GM13976 (cell line): ENCODE measurements around the gene URM1.
"Not testable (repeated sequence)": the region's sequence is repeated elsewhere in the genome, so short reads cannot be mapped to it uniquely, and the experiment has no call there.

Source experiments
- DNase-seq: peaks from one replicate; pipeline ENCODE4 v3.0.0; 2012; ENCODE audit warnings: low spot score
- in situ Hi-C: fragments of 300-500 bp; cut with MboI; formaldehyde crosslinking; loops from one replicate; pipeline ENCODE4 v1.12.0; 2022; ENCODE audit warnings: low sequenced_read_pairs, mixed read lengths, inconsistent platforms; ENCODE audit not compliant: unreplicated experiment
- TF ChIP-seq, protein P1 (sequence below): IDR thresholded peaks from 2 replicates; pipeline ENCODE4 v1.5.1; 2012; ENCODE audit warnings: borderline replicate concordance, mild to moderate bottlenecking; ENCODE audit not compliant: insufficient read depth; ENCODE audit errors: extremely low read depth, missing control alignments, control extremely low read depth

The URM1 gene

DNA sequence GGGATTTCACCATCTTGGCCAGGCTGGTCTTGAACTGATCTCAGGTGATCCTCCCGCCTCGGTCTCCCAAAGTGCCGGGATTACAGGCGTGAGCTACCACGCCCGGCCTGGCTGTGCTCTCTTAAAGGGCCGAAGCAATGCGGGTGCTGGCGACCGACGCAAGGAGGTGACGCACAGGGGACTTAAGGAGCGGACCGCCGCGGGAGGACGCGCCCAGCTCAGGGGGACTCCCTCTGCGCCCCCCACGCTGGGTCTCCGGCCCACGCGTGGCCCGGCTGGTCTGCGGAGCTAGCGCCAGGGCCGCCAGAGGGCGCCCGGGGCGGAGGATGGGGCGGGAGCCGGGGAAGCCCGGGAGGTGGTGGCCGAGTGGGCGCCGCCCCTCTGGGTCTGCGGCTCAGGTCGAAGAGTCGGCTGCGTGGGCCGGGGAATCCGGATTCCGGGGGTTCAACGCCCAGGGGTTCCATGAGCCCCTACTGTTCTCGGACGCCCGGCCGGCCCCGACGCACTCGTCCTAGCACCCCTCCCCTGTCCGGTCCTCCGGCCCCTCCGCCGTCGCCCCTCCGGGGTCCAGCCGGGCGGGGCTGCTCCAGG is 49.0 kb downstream of the URM1 start:
- TF ChIP-seq, protein P1, sequence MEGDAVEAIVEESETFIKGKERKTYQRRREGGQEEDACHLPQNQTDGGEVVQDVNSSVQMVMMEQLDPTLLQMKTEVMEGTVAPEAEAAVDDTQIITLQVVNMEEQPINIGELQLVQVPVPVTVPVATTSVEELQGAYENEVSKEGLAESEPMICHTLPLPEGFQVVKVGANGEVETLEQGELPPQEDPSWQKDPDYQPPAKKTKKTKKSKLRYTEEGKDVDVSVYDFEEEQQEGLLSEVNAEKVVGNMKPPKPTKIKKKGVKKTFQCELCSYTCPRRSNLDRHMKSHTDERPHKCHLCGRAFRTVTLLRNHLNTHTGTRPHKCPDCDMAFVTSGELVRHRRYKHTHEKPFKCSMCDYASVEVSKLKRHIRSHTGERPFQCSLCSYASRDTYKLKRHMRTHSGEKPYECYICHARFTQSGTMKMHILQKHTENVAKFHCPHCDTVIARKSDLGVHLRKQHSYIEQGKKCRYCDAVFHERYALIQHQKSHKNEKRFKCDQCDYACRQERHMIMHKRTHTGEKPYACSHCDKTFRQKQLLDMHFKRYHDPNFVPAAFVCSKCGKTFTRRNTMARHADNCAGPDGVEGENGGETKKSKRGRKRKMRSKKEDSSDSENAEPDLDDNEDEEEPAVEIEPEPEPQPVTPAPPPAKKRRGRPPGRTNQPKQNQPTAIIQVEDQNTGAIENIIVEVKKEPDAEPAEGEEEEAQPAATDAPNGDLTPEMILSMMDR = peak; percentile 92
- in situ Hi-C loops = no loop called here
- peak; percentile 95 for DNase-seq

DNA sequence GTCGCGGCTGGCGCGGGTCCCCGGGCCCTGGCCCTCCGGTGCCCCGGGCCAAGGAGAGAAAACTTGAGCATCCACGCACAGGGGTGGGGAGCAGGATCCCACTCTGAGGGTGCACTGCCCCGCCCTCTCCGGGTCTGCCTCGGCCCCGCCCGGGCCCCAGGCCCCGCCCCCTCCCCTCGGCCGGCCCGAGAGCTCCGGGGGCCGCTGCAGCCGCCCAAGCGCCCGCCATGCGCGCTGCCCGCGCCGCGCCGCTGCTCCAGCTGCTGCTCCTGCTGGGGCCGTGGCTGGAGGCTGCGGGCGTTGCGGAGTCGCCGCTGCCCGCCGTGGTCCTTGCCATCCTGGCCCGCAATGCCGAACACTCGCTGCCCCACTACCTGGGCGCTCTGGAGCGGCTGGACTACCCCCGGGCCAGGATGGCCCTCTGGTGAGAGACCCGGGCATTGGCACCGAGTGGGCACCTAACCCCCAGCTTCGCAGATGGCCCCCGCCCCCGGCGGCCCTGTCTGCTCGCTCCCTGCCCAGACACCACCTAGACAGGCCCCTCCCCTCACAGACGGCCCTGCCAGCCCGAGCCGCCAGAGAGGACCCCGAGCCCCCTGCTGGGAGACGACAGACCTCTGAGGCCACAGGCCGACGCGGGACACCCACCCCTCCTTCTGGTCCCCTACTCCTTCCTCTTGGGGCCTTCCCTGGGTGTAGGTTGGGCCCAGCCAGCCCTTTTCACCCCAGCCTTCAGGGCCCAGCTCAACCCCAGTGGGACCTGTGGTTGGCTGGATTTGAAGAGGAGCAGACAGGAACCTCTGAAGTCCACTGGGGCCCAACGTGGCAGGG is 49.7 kb downstream of the URM1 start, which contains the start of gene CERCAM:
TSS of gene CERCAM (plus strand) at position 207 of the 831 bp plus-strand sequence. CDS start at position 228, 21 bp downstream.
- in situ Hi-C loops = no loop called here
- DNase-seq = peak; percentile 92
- TF ChIP-seq, protein P1 = no peak

GRCh38 chr9:128421482-128421996 is 50.4 kb downstream of the URM1 start:
- in situ Hi-C loops = no loop called here
- no peak for DNase-seq
- TF ChIP-seq, protein P1 = no peak

DNA sequence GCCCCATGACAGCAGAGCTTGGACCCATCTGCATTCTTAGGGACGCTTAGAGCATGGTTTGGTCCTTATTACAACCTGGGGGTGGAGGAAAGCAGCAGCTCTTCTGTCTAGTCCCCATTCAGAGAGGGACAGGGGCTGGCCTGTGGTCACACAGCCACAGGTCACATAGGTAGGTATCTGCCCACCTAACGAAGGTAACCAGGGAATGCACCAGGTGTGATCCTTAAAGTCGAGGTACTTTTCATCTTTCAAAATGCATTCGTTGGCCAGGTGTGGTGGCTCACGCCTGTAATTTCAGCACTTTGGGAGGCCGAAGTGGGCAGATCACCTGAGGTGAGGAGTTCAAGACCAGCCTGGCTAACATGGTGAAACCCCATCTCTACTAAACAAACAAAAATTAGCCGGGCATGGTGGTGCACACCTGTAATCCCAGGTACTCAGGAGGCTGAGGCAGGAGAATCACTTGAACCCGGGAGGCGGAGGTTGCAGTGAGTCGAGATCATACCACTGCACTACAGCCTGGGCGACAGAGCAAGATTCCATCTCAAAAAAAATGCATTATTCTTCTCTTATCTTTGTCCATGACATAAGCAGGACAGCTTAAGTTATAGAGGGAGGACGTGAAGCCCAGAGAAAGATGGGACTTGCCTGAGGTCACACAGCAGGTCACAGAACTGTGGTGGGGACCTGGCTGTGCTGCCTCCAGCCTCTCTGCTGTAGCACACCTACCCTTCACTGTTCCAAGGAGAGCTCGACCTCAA is 51.0 kb downstream of the URM1 start:
- DNase-seq, in situ Hi-C loops: not testable (repeated sequence)

DNA sequence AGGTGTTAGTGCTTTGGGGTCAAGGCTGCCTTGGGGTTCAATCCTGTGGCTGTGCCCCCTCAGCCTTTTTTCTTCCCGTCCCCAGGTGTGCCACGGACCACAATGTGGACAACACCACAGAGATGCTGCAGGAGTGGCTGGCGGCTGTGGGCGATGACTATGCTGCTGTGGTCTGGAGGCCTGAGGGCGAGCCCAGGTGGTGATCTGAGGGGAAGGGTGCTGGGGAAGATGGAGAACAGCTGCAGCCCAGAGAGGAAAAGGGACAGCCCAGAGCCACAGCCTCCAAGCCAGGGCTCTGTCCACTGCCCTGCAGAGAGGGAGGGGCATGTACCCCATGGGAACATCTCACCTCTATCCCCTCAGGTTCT is 51.6 kb downstream of the URM1 start:
- DNase-seq = no peak
- TF ChIP-seq, protein P1 = no peak
- in situ Hi-C loops = no loop called here

GRCh38 chr9:128423356-128423755 is 52.2 kb downstream of the URM1 start:
- in situ Hi-C loops, DNase-seq: not testable (repeated sequence)

DNA sequence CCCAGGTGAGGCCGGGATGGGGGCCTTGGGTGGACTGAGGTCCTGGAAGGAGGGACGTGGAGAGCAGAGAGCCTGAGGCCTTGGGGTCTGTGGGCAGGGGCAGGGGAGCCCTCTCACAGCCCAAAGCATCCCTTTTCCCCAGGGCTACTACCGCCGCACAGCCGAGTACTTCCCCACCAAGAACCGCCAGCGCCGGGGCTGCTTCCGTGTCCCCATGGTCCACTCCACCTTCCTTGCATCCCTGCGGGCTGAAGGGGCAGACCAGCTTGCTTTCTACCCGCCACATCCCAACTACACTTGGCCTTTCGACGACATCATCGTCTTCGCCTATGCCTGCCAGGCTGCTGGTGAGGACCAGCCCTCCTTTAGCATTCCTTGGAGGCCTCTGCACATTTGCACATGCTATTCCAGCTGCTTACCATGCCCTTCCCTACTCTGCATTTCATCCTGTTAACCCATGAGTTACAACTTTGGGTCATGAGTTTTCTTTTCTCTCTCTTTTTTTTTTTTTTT is 53.1 kb downstream of the URM1 start:
- in situ Hi-C loops = no loop called here
- TF ChIP-seq, protein P1 = no peak
- no peak for DNase-seq
